Activated CD8-positive, alpha-beta memory T cell treated with anti-CD3 and anti-CD28 coated beads, Interleukin-2, amount 10 ng/mL, durations not matched to agents 7 days and 5 days (primary cell): Measurements from ENCODE around the gene PPP2CA. TPM values are rescaled to one million over a fixed set of nuclear protein-coding genes. Genes with fewer than 3 reads are reported as not detected.

Experiments used
- ATAC-seq: fragments of 150-1000 bp; cut with Tn5 transposase; one replicate; pipeline ENCODE4 v1.10.0; 2021; ENCODE audit warnings: moderate library complexity
- CTCF ChIA-PET: fragments of 350-600 bp; sonication (Branson Sonifier 250); formaldehyde crosslinking; loops from one replicate; lab custom pipeline; 2021; ENCODE audit warnings: antibody characterized with exemption; lab: Charles Lee
- DNase-seq: peaks from one replicate; pipeline ENCODE4 v3.0.0-alpha.2; 2020
- H3K27ac Mint-ChIP-seq: one replicate; pipeline ENCODE4 v1.8.0; 2021; ENCODE audit warnings: mild to moderate bottlenecking, mixed read lengths
- H3K27me3 Mint-ChIP-seq: one replicate; pipeline ENCODE4 v1.8.0; 2021; ENCODE audit warnings: mixed read lengths
- H3K36me3 Mint-ChIP-seq: one replicate; pipeline ENCODE4 v1.8.0; 2021; ENCODE audit warnings: mild to moderate bottlenecking, mixed read lengths
- H3K4me1 Mint-ChIP-seq: one replicate; pipeline ENCODE4 v1.8.0; 2021; ENCODE audit warnings: mixed read lengths
- H3K4me3 Mint-ChIP-seq: one replicate; pipeline ENCODE4 v1.8.0; 2021; ENCODE audit warnings: mild to moderate bottlenecking, moderate library complexity, mixed read lengths
- H3K9me3 Mint-ChIP-seq: one replicate; pipeline ENCODE4 v1.8.0; 2022; ENCODE audit warnings: low read depth, mixed read lengths
- total RNA-seq, 2 experiments: library from RNA; stranded (reverse); gene quantifications; one replicate each; pipeline ENCODE4 v1.2.3, GENCODE V29; 2021

PPP2CA gene
- total RNA-seq, 2 experiments from 2014 or later, result 123 to 194 TPM

DNA sequence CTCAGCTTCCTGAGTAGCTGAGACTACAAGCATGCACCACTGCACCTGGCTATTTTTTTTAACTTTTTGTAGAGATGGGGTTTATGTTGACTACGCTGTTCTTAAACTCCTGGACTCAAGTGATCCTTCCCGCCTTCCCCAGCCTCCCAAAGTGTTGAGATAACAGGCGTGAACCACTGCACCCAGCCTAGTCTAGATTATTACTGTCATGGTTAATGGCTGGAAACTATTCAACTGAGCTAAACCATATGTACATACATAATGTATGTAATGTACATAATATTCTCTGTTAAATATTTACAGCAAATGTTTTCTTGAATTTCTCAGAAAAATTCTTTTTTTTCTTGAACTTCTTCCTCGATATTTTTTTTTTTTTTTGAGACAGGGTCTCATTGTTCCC lies 21.3 kb downstream of the PPP2CA start:
- peaks cover 5% of the 10 kb centered on the region for H3K4me1 Mint-ChIP-seq
- no peak overlapping the region for H3K27ac Mint-ChIP-seq
- ATAC-seq, result no peak
- H3K27me3 Mint-ChIP-seq, result no peaks in the 10 kb centered on the region
- no peak overlapping the region for H3K4me3 Mint-ChIP-seq
- CTCF ChIA-PET, result interaction anchor here (0.8 kb wide), 1 partner anchor 18 kb away, joined by 3 read pairs; no protein-coding TSS in a partner anchor
- no peaks in the 10 kb centered on the region for H3K9me3 Mint-ChIP-seq
- peaks cover 43% of the 10 kb centered on the region for H3K36me3 Mint-ChIP-seq
- DNase-seq, result no peak

DNA sequence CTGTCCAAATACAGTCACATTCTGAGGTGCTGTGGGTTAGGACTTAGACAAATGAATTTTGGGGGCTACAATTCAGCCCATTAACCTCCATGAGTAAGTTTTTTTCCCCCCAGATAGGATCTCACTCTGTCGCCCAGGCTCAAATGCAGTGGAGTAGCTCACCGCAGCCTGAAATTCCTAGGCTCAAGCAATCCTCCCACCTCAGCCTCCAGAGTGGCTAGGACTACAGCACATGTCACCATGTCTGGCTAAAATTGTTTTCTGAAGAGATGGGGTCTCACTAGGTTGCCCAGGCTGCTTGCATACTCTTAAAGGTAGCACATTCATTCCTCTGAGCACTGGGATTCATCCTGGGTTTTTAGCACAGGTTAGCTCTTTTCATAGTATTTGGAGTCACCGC lies 22.2 kb downstream of the PPP2CA start:
- Mint-ChIP-seq H3K9me3 (no peaks in the 10 kb centered on the region), H3K27ac (no peak overlapping the region), H3K27me3 (no peaks in the 10 kb centered on the region), H3K4me3 (no peak overlapping the region), H3K36me3 (peaks cover 49% of the 10 kb centered on the region), H3K4me1 (no peaks in the 10 kb centered on the region)
- CTCF ChIA-PET, result interaction anchor here (0.8 kb wide), 1 partner anchor 17 kb away, joined by 3 read pairs; no protein-coding TSS in a partner anchor
- no peak for ATAC-seq
- DNase-seq, result no peak

DNA sequence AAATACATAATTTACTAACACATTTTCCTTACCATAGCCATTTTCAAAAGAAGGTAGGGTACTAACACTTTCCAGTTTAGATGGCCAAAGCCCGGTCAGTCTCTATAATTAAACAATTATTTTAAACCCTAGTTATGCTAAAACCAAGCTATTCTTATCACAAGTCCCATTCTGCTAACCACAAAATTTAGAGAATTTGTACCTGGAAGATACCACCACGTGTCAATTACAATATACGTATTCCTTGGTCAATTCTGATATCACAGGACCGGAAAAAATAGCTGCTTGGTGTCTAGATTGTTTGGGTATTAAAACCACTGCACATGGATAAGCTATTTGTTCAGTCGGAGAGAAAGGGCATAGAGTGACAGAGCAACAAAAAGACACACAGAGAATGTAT lies 30.2 kb downstream of the PPP2CA start:
- Mint-ChIP-seq H3K27me3 (no peaks in the 10 kb centered on the region), H3K4me1 (no peaks in the 10 kb centered on the region), H3K4me3 (no peak overlapping the region), H3K27ac (peak overlapping the region; percentile 11), H3K9me3 (no peaks in the 10 kb centered on the region), H3K36me3 (peaks cover 45% of the 10 kb centered on the region)
- ATAC-seq, result no peak
- no peak for DNase-seq
- CTCF ChIA-PET, result interaction anchor here (1.2 kb wide), 1 partner anchor 12 kb away, joined by 3 read pairs; no protein-coding TSS in a partner anchor

DNA sequence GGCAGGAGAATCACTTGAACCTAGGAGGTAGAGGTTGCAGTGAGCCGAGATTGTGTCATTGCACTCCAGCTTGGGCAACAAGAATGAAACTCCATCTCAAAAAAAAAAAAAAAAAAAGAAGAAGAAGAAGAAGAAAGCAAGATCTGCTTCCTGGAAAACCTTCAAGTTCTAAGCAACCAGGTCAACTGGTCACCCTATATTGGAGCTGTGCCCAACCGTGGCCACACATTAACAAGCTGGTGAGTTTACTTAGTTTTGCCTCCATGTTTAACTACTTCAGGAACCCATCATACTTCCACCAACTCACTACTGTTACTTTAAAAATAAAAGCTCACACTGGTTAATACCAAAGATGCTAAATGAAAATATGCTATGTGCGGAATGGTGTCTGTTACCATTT lies 36.8 kb downstream of the PPP2CA start:
- H3K9me3 Mint-ChIP-seq, result no peaks in the 10 kb centered on the region
- H3K27ac Mint-ChIP-seq, result no peak overlapping the region
- H3K4me1 Mint-ChIP-seq, result no peaks in the 10 kb centered on the region
- CTCF ChIA-PET, result interaction anchor here (1.0 kb wide), 1 partner anchor 91 kb away, joined by 3 read pairs; no protein-coding TSS in a partner anchor
- no peaks in the 10 kb centered on the region for H3K27me3 Mint-ChIP-seq
- ATAC-seq (no peak), DNase-seq (no peak)
- H3K4me3 Mint-ChIP-seq, result no peak overlapping the region
- H3K36me3 Mint-ChIP-seq, result peaks cover 4% of the 10 kb centered on the region

DNA sequence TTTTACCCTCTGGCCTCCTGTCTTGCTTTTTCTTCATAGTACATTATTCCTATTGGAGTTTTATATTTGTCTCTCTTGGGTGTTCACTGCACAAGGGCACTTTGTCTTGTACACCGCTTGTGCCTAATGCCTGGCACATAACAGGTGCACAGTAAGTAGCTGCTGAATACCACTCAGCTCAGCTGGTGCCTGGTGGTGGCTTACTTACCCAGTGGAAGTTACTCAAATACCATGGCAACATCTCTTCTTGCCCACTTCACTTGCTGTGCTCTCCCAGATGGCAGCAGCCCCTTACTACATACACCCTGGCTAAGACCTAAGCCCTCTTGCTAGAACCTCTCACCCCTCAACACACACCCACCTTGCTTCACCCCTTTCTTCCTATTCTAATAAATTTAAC lies 37.8 kb downstream of the PPP2CA start:
- no peak overlapping the region for H3K27ac Mint-ChIP-seq
- H3K4me1 Mint-ChIP-seq, result no peaks in the 10 kb centered on the region
- peaks cover 2% of the 10 kb centered on the region for H3K36me3 Mint-ChIP-seq
- H3K9me3 Mint-ChIP-seq, result no peaks in the 10 kb centered on the region
- ATAC-seq (no peak), DNase-seq (no peak)
- CTCF ChIA-PET, result interaction anchor here (1.0 to 1.5 kb wide), 4 partner anchors 37 to 115 kb away, joined by 3 read pairs; no protein-coding TSS in a partner anchor
- H3K4me3 Mint-ChIP-seq, result no peak overlapping the region
- H3K27me3 Mint-ChIP-seq, result no peaks in the 10 kb centered on the region

DNA sequence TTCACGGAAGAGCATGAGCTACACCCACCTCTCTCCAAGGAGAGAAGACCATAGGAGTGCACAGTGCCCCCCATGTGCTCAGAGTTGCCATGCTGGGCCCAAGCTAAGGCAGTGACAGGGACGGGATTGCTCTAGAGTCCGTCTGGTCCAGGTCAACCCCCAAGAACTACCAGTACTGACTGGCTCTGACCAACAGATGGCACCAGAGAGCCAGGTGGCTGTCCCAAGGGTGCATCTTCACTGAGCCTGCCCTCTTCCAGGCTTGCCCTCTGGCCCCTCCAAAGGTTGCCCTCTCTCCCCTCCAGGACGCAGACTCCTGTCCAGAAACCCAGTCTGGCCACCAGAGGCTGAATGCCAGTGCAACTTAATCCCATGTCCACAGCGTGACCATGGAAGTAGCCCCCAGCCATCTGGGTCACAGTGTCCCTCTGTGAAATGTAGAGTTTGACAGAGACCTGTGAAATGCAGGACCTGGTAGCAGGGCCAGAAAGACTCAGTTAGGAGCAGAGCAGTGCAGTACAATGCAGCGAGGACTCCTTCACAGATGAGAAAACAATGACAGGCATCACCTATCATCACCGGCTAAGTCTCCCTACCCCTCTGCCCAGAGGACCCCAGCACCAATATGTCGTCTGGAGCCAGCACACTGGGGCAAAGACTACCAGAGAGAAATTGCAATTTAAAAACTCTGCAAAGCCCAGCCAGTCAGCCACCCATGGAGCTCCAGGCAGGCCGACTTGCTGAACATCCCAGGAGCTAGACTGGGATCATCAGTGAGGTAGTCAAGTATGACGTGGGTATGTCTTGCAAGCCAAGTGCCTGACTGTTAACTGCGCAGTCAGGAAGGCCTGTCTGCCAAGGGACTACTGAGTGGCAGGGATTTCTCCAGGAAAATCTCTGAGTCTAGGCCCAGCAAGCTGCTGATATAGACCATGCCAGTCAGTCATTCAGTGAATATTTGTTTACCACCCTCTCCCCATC lies 41.4 kb downstream of the PPP2CA start:
- Mint-ChIP-seq H3K9me3 (no peaks in the 10 kb centered on the region), H3K4me1 (no peaks in the 10 kb centered on the region), H3K27me3 (peaks cover 2% of the 10 kb centered on the region), H3K4me3 (no peak overlapping the region), H3K27ac (no peak overlapping the region), H3K36me3 (no peaks in the 10 kb centered on the region)
- ATAC-seq, result peak; percentile 96
- DNase-seq, result peak; percentile 84
- CTCF ChIA-PET, result interaction anchor here (0.7 to 3.8 kb wide), 24 partner anchors 8 to 466 kb away, joined by 3 to 48 read pairs (median 3); partner anchors contain the start of gene PPP2CA

DNA sequence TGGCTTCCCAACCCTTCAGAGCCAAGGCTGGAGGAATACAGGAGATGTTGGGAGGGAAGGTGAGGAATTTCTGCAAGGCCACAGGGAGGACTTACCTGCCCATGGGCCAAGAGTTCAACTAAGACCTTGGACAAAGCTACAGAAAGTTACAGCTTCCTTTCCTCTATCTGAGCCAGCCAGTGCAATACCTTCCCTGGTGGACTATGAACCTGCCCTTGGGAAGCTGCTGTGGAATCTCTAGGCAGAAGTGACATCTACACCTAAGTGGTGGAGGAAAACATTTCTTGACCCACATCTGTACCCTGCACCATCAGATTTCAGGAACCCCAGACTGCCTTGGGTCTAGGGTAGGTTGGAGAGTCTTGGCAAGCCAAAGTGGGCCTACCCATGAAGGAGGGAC lies 42.4 kb downstream of the PPP2CA start:
- no peaks in the 10 kb centered on the region for H3K4me1 Mint-ChIP-seq
- CTCF ChIA-PET, result interaction anchor here (0.7 to 3.8 kb wide), 18 partner anchors 9 to 467 kb away, joined by 3 to 48 read pairs (median 4); partner anchors contain the start of gene PPP2CA
- peaks cover 2% of the 10 kb centered on the region for H3K27me3 Mint-ChIP-seq
- H3K36me3 Mint-ChIP-seq, result no peaks in the 10 kb centered on the region
- H3K4me3 Mint-ChIP-seq, result no peak overlapping the region
- no peaks in the 10 kb centered on the region for H3K9me3 Mint-ChIP-seq
- no peak for ATAC-seq
- no peak overlapping the region for H3K27ac Mint-ChIP-seq
- no peak for DNase-seq

DNA sequence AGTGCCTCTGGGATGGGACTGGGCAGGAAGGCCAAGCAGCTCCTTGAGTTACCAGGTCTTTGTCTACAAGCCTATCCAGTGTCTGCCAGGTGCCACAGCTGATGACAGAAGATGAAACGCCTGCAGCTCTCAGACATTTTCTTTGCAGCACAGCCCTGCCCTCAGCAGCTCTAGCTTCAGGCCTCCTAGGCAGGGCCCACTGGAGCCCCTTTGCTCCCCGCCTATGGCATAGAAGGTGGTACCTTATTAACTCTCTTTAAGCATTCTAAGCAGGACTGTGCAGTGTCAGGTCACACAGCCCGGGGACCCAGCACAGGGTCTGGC lies 47.8 kb downstream of the PPP2CA start:
- DNase-seq, result no peak
- Mint-ChIP-seq H3K4me1 (peaks cover 21% of the 10 kb centered on the region), H3K27ac (no peak overlapping the region), H3K27me3 (peaks cover 2% of the 10 kb centered on the region), H3K4me3 (peak overlapping the region; percentile 97), H3K36me3 (peaks cover 11% of the 10 kb centered on the region), H3K9me3 (no peaks in the 10 kb centered on the region)
- ATAC-seq, result no peak
- CTCF ChIA-PET, result interaction anchor here (0.9 to 1.1 kb wide), 2 partner anchors 13 to 138 kb away, joined by 3 to 5 read pairs; no protein-coding TSS in a partner anchor

DNA sequence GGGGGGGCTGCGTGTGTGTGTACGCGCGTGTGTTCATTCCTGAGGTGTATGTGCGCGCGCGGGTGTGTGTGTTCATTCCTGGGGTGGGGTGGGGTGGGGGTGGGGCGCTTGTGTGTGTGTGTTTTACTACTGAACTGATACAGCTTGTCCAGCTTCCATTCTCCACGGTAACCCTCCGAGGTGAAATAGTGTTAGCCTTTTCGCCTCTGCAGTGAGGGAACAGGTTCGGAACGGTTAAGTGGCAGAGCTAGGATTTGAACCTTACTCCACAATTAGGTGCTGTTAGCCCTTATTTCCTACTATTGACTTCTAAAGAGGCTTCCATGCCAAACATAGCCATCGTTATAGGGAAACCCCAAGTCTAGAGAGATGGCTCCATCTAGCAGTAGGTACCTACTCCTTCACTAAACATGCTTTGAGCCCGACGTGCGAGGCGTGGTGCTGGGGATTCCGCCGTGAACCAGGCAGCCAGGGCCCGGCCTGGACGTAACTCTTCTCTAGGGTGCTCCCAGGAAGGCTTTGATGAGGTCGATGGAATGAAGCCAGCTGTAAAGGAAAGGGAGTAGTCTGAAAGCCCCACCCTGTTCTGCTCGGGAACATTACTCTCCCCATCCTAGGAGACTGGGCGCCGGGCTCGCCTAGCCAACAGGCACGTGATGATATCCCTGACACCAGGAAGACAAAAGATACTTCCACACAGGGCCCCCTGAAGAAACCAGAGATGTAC lies 48.3 kb downstream of the PPP2CA start:
- Mint-ChIP-seq H3K27me3 (peaks cover 2% of the 10 kb centered on the region), H3K4me3 (peak overlapping the region; percentile 97), H3K36me3 (peaks cover 13% of the 10 kb centered on the region), H3K9me3 (no peaks in the 10 kb centered on the region), H3K4me1 (peaks cover 21% of the 10 kb centered on the region), H3K27ac (peak overlapping the region; percentile 97)
- no peak for ATAC-seq
- no peak for DNase-seq
- CTCF ChIA-PET, result interaction anchor here (0.9 to 1.3 kb wide), 4 partner anchors 12 to 138 kb away, joined by 3 to 5 read pairs (median 4); no protein-coding TSS in a partner anchor

DNA sequence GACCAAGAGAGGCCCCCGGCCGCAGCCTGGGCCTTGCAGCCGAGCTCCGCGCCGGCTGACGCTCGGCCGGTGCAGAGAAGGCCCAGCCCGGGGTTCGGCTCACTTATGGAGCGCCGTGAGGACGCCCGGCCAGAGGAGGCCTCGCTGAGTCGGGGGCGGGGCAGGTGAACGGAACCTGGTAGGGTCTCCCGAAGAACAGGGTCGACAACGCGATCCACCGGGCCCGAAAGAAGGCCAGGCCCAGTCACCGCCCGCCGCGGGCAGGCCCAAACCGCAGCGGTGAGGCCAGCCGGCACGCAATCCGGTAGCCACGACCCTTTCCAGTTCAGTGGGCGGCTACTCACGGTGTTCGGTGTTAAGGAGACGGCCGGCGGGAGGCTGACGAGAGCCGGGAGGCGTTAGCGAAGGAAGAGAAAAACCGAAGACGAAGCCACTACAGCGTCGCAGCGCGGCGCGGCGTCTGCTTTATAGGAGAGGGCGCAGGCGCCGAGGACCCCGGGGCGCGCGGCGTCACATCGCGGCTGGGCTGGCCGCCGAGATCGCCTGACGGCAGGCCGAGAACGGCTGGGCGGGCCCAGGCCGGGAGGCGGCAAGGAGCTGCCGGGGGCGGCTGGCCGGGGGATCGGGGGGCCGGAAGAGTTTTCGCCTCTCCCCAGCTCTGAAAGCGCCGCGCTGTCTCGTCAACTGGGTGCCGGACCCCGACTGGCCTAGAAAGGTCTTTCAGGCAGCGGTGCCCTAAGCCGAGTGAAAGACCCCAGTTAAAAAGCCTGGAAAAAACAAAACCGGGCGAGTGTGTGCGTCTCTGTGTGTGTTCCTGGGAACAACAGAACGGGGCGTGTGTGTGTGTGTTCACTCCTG lies 49.1 kb downstream of the PPP2CA start, which contains the start of gene SKP1:
SKP1 (minus strand) TSS at position 440 of the 858 bp plus-strand sequence. CDS start 2,928 bp downstream, outside the sequence.
- peak within 1 kb of the TSS; percentile 97 for H3K27ac Mint-ChIP-seq

DNA sequence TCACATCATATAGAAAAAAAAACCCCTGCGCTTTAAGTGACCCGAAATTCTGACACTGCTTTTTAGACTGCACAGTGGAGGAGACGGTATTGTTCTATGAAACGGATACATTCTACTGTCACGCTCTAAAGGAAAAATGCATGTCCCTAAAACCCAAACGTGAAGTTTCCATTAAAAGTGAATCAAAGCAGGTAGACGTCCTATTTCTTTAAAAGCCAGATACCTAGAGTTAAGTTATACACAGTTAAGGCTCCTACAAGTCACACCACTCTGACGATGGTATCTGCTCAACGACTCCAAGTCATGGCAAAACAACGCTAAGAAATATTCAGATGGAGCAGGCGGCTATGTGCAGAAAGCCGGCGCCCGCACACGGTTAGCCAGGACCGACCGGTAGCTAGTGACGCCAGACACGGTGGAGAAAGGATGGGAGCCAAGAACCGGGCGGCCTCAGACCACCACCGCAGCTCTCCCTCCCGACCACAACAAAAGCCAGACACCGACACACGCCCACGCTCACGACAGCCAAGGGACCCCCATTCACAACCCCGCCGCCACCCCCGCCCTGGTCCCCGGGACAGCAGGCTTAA lies 49.9 kb downstream of the PPP2CA start:
- peak overlapping the region; percentile 97 for H3K27ac Mint-ChIP-seq
- CTCF ChIA-PET, result interaction anchor here (0.6 to 1.3 kb wide), 4 partner anchors 10 to 136 kb away, joined by 3 to 4 read pairs (median 4); no protein-coding TSS in a partner anchor
- peaks cover 30% of the 10 kb centered on the region for H3K4me1 Mint-ChIP-seq
- DNase-seq, result peak; percentile 65
- peak overlapping the region; percentile 97 for H3K4me3 Mint-ChIP-seq
- peaks cover 25% of the 10 kb centered on the region for H3K36me3 Mint-ChIP-seq
- peak; percentile 28 for ATAC-seq
- no peaks in the 10 kb centered on the region for H3K9me3 Mint-ChIP-seq
- no peaks in the 10 kb centered on the region for H3K27me3 Mint-ChIP-seq

More for the DNA sequence above, 49.1 kb downstream of the PPP2CA start, which contains the start of gene SKP1:
- peaks cover 26% of the 10 kb centered on the region for H3K4me1 Mint-ChIP-seq
- no peaks in the 10 kb centered on the region for H3K27me3 Mint-ChIP-seq
- ATAC-seq (peak; percentile 84), DNase-seq (peak; percentile 87)
- peak within 1 kb of the TSS; percentile 97 for H3K4me3 Mint-ChIP-seq
- H3K9me3 Mint-ChIP-seq, result no peaks in the 10 kb centered on the region
- H3K36me3 Mint-ChIP-seq, result peaks cover 20% of the 10 kb centered on the region
- CTCF ChIA-PET, result interaction anchor here (0.6 to 1.3 kb wide), 6 partner anchors 11 to 137 kb away, joined by 3 to 5 read pairs (median 4); no protein-coding TSS in a partner anchor
